ENCODE results near the gene NAALADL1. TPM values are rescaled to one million over a fixed set of nuclear protein-coding genes. Genes with fewer than 3 reads are reported as not detected.

The NAALADL1 gene
- total and polyA plus RNA-seq, 9 of the 15 experiments (the other 6 are each of a cell fraction or from before 2014, with no cell fraction given) = 0.06 to 0.72 (median 0.22) TPM; not detected in 4

- TF ChIP-seq ZNF518B (CRISPR knock-in tag; IDR thresholded peaks at IDR 0.05) = no peak
- no peak for TF ChIP-seq ID3 (CRISPR knock-in tag; IDR thresholded peaks at IDR 0.05)
- peak; percentile 61; the same call in 1 of the 2 replicates for TF ChIP-seq ID3 (tag; IDR thresholded peaks at IDR 0.05)
- TF ChIP-seq MTA3 (IDR thresholded peaks at IDR 0.05; ENCODE audit: borderline replicate concordance) = peak; percentile 58
- peak; percentile 99 for TF ChIP-seq SAP30 (IDR thresholded peaks at IDR 0.05; ENCODE audit: borderline replicate concordance, insufficient read depth, low read depth, low read length, poor library complexity, severe bottlenecking)
- TF ChIP-seq ZNF449 (CRISPR knock-in tag; IDR thresholded peaks at IDR 0.05) = 0 out of 2 replicates have a peak, but pooled peaks have one; percentile 21
- TF ChIP-seq SMC3 (conservative IDR thresholded peaks at IDR 0.05; ENCODE audit: insufficient read depth, low read depth, low read length) = 0 out of 2 replicates have a peak, but pooled peaks have one; percentile 18
- TF ChIP-seq POLR2G (IDR thresholded peaks at IDR 0.05; ENCODE audit: low read depth, low read length) = peak; percentile 96
- TF ChIP-seq CHD2 (IDR thresholded peaks at IDR 0.05; ENCODE audit: low read depth, low read length) = peak; percentile 52
- TF ChIP-seq PHF8 (IDR thresholded peaks at IDR 0.05; ENCODE audit: borderline replicate concordance, low read length) = peak; percentile 97
- peak; percentile 84; the same call in 1 of the 2 replicates for TF ChIP-seq KAT7 (CRISPR knock-in tag; IDR thresholded peaks at IDR 0.05; ENCODE audit: borderline replicate concordance)
- TF ChIP-seq MXI1 (IDR thresholded peaks at IDR 0.05; ENCODE audit: low read depth, low read length) = peak; percentile 74; the same call in 1 of the 2 replicates
- peak; percentile 99 for TF ChIP-seq MTA1 (IDR thresholded peaks at IDR 0.05; ENCODE audit: borderline replicate concordance)
- peak; percentile 66 for TF ChIP-seq EGR1 (conservative IDR thresholded peaks at IDR 0.05)
- TF ChIP-seq MCM5 (IDR thresholded peaks at IDR 0.05; ENCODE audit: low read depth) = no peak
- peak in 1 of 2 experiments; percentile 81; a peak in 1 of 4 replicates for TF ChIP-seq KDM4B (IDR thresholded peaks at IDR 0.05; ENCODE audit: borderline replicate concordance in 2 of 2, low read depth in 1 of 2)
Observed at GRCh38 chr11:65083834-65084597, 25.7 kb upstream of the NAALADL1 start, which contains the start of the genes CDCA5 and ZFPL1 (continued).

All from K562 (cell line).